Stomach (tissue), 4 donors: ENCODE data around the gene OR51D1.

Experiments
- EP300 ChIP-seq: sonication (generic); formaldehyde crosslinking; IDR thresholded peaks from one replicate; pipeline ENCODE4 v1.6.1; 2017; ENCODE audit warnings: antibody characterized with exemption
- POLR2A ChIP-seq, 4 donors: fragments of 450-650 bp; IDR thresholded peaks; one replicate each; pipeline ENCODE4 v1.6.1; 2016; ENCODE audit warnings: antibody characterized with exemption in 4 of 4, control low read depth in 2 of 4, mild to moderate bottlenecking in 1 of 4, moderate library complexity in 1 of 4
- POLR2AphosphoS5 ChIP-seq, 3 donors: sonication (generic); formaldehyde crosslinking; IDR thresholded peaks; one replicate each; pipeline ENCODE4 v1.6.1; 2016; ENCODE audit warnings: antibody characterized with exemption in 3 of 3
- TF ChIP-seq, protein P1 (sequence below), 7 experiments: fragments of 450-650 bp in 4 of 7; fragments of 200-600 bp in 3 of 7; sonication (generic) in 3 of 7; IDR thresholded peaks; one replicate each; pipeline ENCODE4 v1.5.1; 2016 to 2019; ENCODE audit warnings: antibody characterized with exemption in 7 of 7, control low read depth in 2 of 7, mild to moderate bottlenecking in 1 of 7

DNA sequence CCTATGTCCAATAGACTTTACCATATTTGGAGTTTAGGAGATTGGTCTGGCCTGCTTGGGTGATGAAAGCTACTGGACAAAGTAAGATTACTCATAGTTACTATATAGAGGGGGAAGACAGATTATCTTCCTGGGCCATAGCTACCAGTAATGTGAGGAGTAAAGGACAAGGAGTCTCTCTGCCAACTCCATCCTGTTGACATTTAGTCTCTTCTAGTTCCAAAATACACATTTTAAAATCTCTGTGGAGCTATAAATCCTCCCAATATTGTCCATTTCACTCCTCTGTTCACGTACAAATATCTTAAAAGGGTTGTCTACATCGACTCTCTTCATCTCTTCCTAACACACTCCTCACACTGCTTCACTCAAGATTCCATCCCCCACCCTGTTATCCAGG is 1.1 kb upstream of the OR51D1 start:
- TF ChIP-seq, protein P1, sequence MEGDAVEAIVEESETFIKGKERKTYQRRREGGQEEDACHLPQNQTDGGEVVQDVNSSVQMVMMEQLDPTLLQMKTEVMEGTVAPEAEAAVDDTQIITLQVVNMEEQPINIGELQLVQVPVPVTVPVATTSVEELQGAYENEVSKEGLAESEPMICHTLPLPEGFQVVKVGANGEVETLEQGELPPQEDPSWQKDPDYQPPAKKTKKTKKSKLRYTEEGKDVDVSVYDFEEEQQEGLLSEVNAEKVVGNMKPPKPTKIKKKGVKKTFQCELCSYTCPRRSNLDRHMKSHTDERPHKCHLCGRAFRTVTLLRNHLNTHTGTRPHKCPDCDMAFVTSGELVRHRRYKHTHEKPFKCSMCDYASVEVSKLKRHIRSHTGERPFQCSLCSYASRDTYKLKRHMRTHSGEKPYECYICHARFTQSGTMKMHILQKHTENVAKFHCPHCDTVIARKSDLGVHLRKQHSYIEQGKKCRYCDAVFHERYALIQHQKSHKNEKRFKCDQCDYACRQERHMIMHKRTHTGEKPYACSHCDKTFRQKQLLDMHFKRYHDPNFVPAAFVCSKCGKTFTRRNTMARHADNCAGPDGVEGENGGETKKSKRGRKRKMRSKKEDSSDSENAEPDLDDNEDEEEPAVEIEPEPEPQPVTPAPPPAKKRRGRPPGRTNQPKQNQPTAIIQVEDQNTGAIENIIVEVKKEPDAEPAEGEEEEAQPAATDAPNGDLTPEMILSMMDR (IDR thresholded peaks at IDR 0.05): no peak
- TF ChIP-seq EP300 (no peak), POLR2AphosphoS5 (IDR thresholded peaks at IDR 0.05) (no peak), POLR2A (IDR thresholded peaks at IDR 0.05) (no peak)
